GM19468 (cell line): ENCODE data around the gene USP46.
A peak's percentile ranks its signal among the peaks of the same experiment; 100 is the strongest.

ENCODE experiments used
- ATAC-seq: cut with Tn5 transposase; IDR thresholded peaks from one replicate; pipeline ENCODE4 v1.9.1; 2021; ENCODE audit warnings: mild to moderate bottlenecking, moderate library complexity, moderate number of reproducible peaks; ENCODE audit not compliant: unreplicated experiment; ENCODE audit errors: extremely low read depth

USP46 gene

GRCh38 chr4:52659001-52659721 lies at the start of gene USP46:
TSS of gene USP46 (minus strand) at chr4:52659301. CDS start at chr4:52659150, 151 bp downstream.
- ATAC-seq, result peak; percentile 52

DNA sequence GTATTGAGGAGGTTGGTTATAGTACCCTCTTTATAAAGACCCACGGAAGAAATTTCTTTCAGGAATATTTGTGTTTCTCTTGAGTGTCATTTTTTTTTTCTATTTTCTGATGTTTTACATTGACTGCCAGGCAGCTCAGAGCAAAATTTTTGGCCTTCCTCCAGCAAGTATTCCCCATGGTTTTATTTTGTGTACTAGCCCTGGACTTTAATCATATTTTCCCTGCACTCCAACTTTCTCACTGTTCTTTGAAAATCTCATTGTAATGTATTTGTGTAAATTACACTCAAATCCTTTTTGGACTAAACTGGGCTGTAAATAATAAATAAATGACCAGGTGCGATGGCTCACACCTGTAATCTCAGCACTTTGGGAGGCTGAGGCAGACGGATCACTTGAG lies 45.6 kb upstream of the USP46 start:
- ATAC-seq, result no peak

DNA sequence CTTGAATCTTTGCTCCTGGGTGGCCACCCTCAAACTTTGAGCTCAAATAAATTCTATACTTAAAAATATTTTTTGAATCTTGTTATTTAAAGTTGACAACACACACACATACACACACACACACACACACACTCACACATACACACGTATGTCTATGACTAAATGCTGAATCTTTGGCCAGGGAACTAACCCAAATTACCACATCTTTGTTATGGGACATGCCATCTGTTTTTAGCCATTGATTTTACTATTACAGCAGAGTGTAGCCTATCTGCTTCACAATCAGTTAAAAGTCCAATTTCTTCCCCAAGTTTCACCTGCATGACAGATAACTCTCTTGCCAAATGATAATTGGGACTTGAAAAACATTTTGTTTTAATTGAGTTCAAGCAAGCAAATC lies 45.0 kb upstream of the USP46 start:
- no peak for ATAC-seq

DNA sequence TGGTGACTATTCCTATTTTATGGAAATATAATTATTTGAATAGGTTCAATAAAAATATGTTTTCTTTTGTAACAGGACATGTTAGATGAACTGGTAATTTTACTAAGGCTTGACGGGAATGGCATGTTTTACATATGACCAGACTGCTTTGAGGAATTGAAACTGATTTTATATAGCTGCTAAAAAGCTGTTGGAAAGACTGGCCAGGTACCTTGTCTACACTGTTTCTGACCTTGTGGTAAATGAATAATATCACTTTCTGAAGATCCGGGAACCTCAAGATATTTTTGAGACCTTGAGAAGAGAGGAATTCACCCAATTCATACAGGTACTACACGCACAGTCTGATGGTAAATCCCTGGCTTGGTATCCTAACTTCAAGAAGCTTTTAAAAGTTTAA lies 42.1 kb upstream of the USP46 start:
- ATAC-seq, result peak; percentile 90

- ATAC-seq, result no peak
Measured at GRCh38 chr4:52694936-52695335, 35.8 kb upstream of the USP46 start.

GRCh38 chr4:52693492-52693891 lies 34.4 kb upstream of the USP46 start:
- ATAC-seq, result no peak

GRCh38 chr4:52689096-52689495 lies 30.0 kb upstream of the USP46 start:
- ATAC-seq, result no peak

- no peak for ATAC-seq
Measured at GRCh38 chr4:52687696-52688095, 28.6 kb upstream of the USP46 start.

GRCh38 chr4:52685316-52685715 lies 26.2 kb upstream of the USP46 start:
- no peak for ATAC-seq

DNA sequence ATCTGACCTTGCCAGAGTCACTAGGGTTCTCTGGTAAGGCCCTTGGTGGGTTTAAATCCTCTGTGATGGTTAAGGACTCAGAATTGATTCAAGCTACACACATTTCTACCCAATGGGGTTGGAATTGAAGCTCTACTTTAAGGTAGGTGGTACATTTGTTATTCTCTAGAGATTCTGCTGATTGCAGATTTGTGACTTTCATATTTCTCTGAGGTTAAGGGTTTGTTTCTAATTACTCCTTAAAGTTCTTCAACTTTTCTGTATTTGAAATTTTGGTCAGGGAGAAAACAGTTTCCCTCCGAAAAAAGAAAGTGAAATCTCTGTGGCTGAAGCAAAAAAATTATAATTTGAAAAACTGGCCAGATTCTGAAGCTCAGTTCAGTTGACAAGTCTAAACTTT lies 25.8 kb upstream of the USP46 start:
- no peak for ATAC-seq

- ATAC-seq, result no peak
Measured at GRCh38 chr4:52680381-52680780, 21.3 kb upstream of the USP46 start.

- no peak for ATAC-seq
Measured at GRCh38 chr4:52676536-52676935, 17.4 kb upstream of the USP46 start.

DNA sequence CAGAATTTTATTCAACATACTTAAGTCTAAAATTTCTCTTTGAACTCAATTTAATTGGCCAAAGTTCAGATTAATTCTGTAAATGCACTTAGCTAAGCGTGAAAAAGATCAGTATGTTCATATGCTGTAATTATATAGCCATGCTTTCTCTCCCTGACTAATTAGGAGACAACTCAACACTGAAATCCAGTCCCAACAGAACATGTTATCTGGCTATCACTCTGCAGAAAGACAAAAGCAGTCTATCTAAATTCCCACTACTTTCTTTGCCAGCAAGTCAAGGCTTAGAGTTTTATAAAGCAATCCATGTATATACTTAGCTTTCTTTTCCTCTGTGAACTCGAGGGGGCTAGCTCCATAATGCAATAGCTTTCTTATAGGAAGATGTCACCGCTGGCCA lies 16.0 kb upstream of the USP46 start:
- ATAC-seq, result no peak

DNA sequence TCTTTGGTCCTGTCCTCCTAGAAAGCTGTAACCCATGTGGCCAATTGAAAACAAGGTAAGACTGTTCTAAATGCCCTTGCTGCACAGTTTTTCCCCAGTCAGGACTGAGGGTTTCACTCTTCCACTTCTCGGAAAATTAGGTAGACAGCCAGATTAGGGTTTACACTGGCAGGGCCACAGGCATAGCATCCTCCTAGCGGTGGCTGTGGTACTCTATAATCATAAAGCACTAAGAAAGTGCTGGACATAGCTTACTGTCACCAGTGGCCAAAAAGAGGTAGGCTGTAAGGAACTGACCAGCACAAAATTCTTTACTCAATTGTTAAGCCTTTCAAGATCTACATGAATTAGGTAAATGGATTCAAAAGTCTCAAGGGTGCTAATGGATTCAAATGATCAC lies 11.6 kb upstream of the USP46 start:
- ATAC-seq, result no peak

GRCh38 chr4:52670121-52670520 lies 11.0 kb upstream of the USP46 start:
- ATAC-seq, result no peak

DNA sequence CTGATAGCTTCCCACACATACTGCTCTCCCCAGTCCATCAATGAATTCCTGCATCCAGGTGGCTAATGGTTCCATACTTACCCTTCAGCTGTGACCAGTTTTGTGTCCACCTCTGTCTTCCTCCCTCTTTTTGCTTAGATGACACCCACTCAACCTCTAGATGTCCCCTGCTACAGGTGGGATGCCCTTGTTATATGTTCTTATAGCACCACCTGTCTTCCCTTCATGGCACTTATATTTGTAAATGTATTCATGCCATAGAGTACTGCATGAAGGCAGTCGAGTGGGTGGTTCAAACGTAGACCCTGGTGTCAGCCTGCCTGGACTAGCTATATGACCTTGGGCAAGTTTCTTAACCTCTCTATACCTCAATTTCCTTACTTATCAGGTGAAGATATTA lies 6.5 kb upstream of the USP46 start:
- ATAC-seq, result peak; percentile 70

- ATAC-seq, result no peak
Measured at GRCh38 chr4:52664479-52664878, 5.4 kb upstream of the USP46 start.

- no peak for ATAC-seq
Measured at GRCh38 chr4:52661966-52662690, 3.0 kb upstream of the USP46 start.

- no peak for ATAC-seq
Measured at GRCh38 chr4:52660643-52661042, 1.5 kb upstream of the USP46 start.

DNA sequence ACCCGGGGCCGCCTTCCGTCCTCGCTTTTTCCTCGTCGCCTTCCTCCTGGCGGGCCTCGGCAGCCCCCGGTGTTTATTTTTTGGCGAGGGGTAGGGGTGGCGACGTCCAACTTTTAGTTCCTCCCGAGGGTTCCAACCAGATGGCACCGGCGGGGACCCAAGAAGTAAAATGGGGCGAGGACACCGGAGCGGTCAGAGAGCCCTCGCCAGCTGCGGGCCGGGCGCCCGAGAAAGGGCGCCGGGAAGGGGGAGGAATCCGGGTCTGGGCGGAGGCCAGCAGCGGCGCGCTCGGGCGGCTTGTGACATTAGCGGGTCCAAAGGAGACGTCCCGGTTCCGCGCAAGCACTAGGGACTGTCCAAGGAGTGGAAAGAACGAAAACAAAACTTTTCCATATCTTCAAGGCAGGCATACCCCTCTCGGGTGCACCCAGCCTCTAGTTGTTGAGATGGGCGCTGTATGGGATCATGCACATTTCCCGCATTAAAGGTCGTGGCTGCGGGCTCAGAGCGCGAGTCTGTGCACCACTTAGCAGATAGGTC lies 691 bp upstream of the USP46 start:
- peak; percentile 5 for ATAC-seq

DNA sequence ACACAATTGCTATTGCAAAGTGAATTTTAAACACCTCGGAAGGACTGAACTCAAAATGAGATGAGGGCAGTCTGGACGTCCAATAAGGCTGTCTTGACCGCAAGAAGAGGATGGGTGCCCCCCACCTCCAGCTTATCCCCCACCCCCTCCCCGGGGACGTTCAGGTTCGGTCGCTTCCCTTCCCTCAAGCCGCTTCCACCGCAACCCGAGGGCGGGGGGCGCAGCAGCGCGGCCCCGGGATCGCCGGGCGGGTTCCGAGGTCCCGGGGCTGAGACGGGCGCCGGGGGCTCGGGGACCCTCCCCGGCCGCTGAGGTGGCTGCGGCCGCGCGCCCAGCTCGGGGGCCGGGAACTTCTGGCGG lies 480 bp downstream of the USP46 start:
- ATAC-seq, result peak; percentile 5
